Effector CD8-positive, alpha-beta T cell (primary cell): ENCODE data around the gene PRRT3.
"Not testable (repeated sequence)": the region's sequence is repeated elsewhere in the genome, so short reads cannot be mapped to it uniquely, and the experiment has no call there.

ENCODE experiments used
- DNase-seq: peaks from one replicate; lab custom pipeline; 2025; lab: John Stamatoyannopoulos, UW

The PRRT3 gene

GRCh38 chr3:9917820-9918219, 34.4 kb downstream of the PRRT3 start:
- DNase-seq = no peak

GRCh38 chr3:9916734-9917680, 35.2 kb downstream of the PRRT3 start, which contains the start of gene IL17RC:
Gene IL17RC, plus strand, starts transcription at chr3:9917098. Its CDS starts 218 bp downstream, at chr3:9917316.
- no peak for DNase-seq

GRCh38 chr3:9916346-9916733, 35.9 kb downstream of the PRRT3 start:
- DNase-seq = no peak

- no peak for DNase-seq
These were observed 36.7 kb downstream of the PRRT3 start for GRCh38 chr3:9915254-9916141.

GRCh38 chr3:9914559-9915253, 37.5 kb downstream of the PRRT3 start:
- DNase-seq = no peak

GRCh38 chr3:9914011-9914410, 38.2 kb downstream of the PRRT3 start:
- DNase-seq = no peak

- DNase-seq = no peak
These were observed 38.6 kb downstream of the PRRT3 start for GRCh38 chr3:9913601-9914000.

- DNase-seq = no peak
These were observed 39.8 kb downstream of the PRRT3 start for GRCh38 chr3:9912294-9912935.

- no peak for DNase-seq
These were observed 40.3 kb downstream of the PRRT3 start for GRCh38 chr3:9911863-9912262.

- no peak for DNase-seq
These were observed 42.8 kb downstream of the PRRT3 start for GRCh38 chr3:9909221-9910013.

GRCh38 chr3:9908286-9908685, 43.9 kb downstream of the PRRT3 start:
- no peak for DNase-seq

GRCh38 chr3:9906480-9906879, 45.7 kb downstream of the PRRT3 start:
- DNase-seq = no peak

- no peak for DNase-seq
These were observed 48.3 kb downstream of the PRRT3 start for GRCh38 chr3:9903904-9904303.

GRCh38 chr3:9903238-9903624, 49.0 kb downstream of the PRRT3 start:
- DNase-seq = no peak

- no peak for DNase-seq
These were observed 49.6 kb downstream of the PRRT3 start, which contains the start of gene IL17RE for GRCh38 chr3:9902372-9903237. Gene IL17RE, plus strand, starts transcription at chr3:9902848. Its CDS starts 85 bp downstream, at chr3:9902933.

- no peak for DNase-seq
These were observed 50.2 kb downstream of the PRRT3 start for GRCh38 chr3:9901967-9902366.

GRCh38 chr3:9900965-9901415, 51.2 kb downstream of the PRRT3 start:
- not testable (repeated sequence) for DNase-seq

- no peak for DNase-seq
These were observed 52.9 kb downstream of the PRRT3 start for GRCh38 chr3:9899289-9899791.
